RPMI7951 (cell line): ENCODE data around the gene MAP3K10. TPM values are rescaled to one million over a fixed set of nuclear protein-coding genes. Genes with fewer than 3 reads are reported as not detected.

Source experiments
- DNase-seq: peaks from one replicate; pipeline ENCODE4 v3.0.0-alpha.2; 2012; ENCODE audit warnings: low read depth
- total RNA-seq: library from RNA; depleted of rRNA; stranded (reverse); fragments of >200 nt; shearing (Covaris generic); gene quantifications from 2 replicates; pipeline ENCODE4 v1.2.3, GENCODE V29; 2014

The MAP3K10 gene
- total RNA-seq, 1 experiment from 2014 or later = 4.9 TPM

GRCh38 chr19:40233811-40234389, 42.7 kb downstream of the MAP3K10 start:
- DNase-seq = no peak

- no peak for DNase-seq
Measured at GRCh38 chr19:40234429-40235237, 43.4 kb downstream of the MAP3K10 start.

- no peak for DNase-seq
Measured at GRCh38 chr19:40235238-40236025, 44.2 kb downstream of the MAP3K10 start.

GRCh38 chr19:40236026-40236355, 44.8 kb downstream of the MAP3K10 start:
- no peak for DNase-seq

- DNase-seq = no peak
Measured at GRCh38 chr19:40236366-40236765, 45.1 kb downstream of the MAP3K10 start.

- DNase-seq = no peak
Measured at GRCh38 chr19:40237791-40238190, 46.6 kb downstream of the MAP3K10 start.

GRCh38 chr19:40238775-40239174, 47.5 kb downstream of the MAP3K10 start:
- no peak for DNase-seq

- DNase-seq = no peak
Measured at GRCh38 chr19:40239415-40240226, 48.4 kb downstream of the MAP3K10 start.

- DNase-seq = no peak
Measured at GRCh38 chr19:40240332-40240731, 49.1 kb downstream of the MAP3K10 start.

- no peak for DNase-seq
Measured at GRCh38 chr19:40241125-40241808, 50.0 kb downstream of the MAP3K10 start.

GRCh38 chr19:40241809-40242384, 50.7 kb downstream of the MAP3K10 start:
- no peak for DNase-seq

GRCh38 chr19:40242480-40242879, 51.3 kb downstream of the MAP3K10 start:
- no peak for DNase-seq

GRCh38 chr19:40243181-40243580, 52.0 kb downstream of the MAP3K10 start:
- no peak for DNase-seq

GRCh38 chr19:40244579-40245317, 53.5 kb downstream of the MAP3K10 start:
- DNase-seq = no peak

- DNase-seq = no peak
Measured at GRCh38 chr19:40245506-40246128, 54.4 kb downstream of the MAP3K10 start.

GRCh38 chr19:40246292-40247073, 55.3 kb downstream of the MAP3K10 start:
- DNase-seq = no peak

GRCh38 chr19:40247178-40247577, 56.0 kb downstream of the MAP3K10 start:
- DNase-seq = no peak

- DNase-seq = no peak
Measured at GRCh38 chr19:40247735-40248262, 56.6 kb downstream of the MAP3K10 start.

GRCh38 chr19:40249201-40249600, 58.0 kb downstream of the MAP3K10 start:
- no peak for DNase-seq
